Thoracic aorta (tissue), 2 donors: Measurements from ENCODE around the gene NCAN. TPM values are rescaled to one million over a fixed set of nuclear protein-coding genes. Genes with fewer than 3 reads are reported as not detected.

ENCODE experiments used
- ATAC-seq: fragments of 150-250 bp; one replicate; pipeline ENCODE4 v1.8.0; 2017; ENCODE audit warnings: low read depth; ENCODE audit not compliant: insufficient number of reproducible peaks, low FRiP score
- DNase-seq: peaks from one replicate; pipeline ENCODE4 v3.0.0-alpha.2; 2020; ENCODE audit warnings: low spot score
- H3K27ac ChIP-seq, 2 donors: fragments of 200-600 bp; sonication (generic); 1 replicate in 1 of 2; 2 replicates in 1 of 2; pipeline ENCODE4 v1.5.1; 2016; ENCODE audit warnings: mild to moderate bottlenecking in 2 of 2, moderate library complexity in 2 of 2
- H3K27me3 ChIP-seq: fragments of 200-600 bp; sonication (generic); replicated peaks from 2 replicates; pipeline ENCODE4 v1.6.0; 2016; ENCODE audit warnings: mild to moderate bottlenecking; ENCODE audit not compliant: insufficient read depth
- H3K36me3 ChIP-seq: fragments of 200-600 bp; sonication (generic); one replicate; pipeline ENCODE4 v1.5.1; 2016
- H3K4me1 ChIP-seq, 2 donors: fragments of 200-600 bp; sonication (generic); 1 replicate in 1 of 2; 2 replicates in 1 of 2; pipeline versions ENCODE4 v1.5.1 to v1.6.0; 2016; ENCODE audit warnings: low read depth in 2 of 2, mild to moderate bottlenecking in 1 of 2; ENCODE audit not compliant: control insufficient read depth in 1 of 2
- H3K4me3 ChIP-seq: fragments of 200-600 bp; sonication (generic); 2 replicates; pipeline ENCODE4 v1.5.1; 2016; ENCODE audit warnings: mild to moderate bottlenecking
- H3K9me3 ChIP-seq: fragments of 200-600 bp; sonication (generic); 2 replicates; pipeline ENCODE4 v1.5.1; 2016
- total RNA-seq, 2 donors: library from RNA; depleted of rRNA; stranded (reverse); fragments of >200 nt; gene quantifications; one replicate each; pipeline versions ENCODE4 v1.1.0 to v1.2.3, GENCODE V29; 2016
- TF ChIP-seq, protein P1 (sequence below): fragments of 200-600 bp; sonication (generic); IDR thresholded peaks from one replicate; pipeline ENCODE4 v1.5.1; 2019; ENCODE audit warnings: antibody characterized with exemption

The NCAN gene
- total RNA-seq, result not detected

- ATAC-seq, result no peak
- H3K9me3 ChIP-seq, result no peaks in the 10 kb centered on the region
- no peak for DNase-seq
- TF ChIP-seq, protein P1, sequence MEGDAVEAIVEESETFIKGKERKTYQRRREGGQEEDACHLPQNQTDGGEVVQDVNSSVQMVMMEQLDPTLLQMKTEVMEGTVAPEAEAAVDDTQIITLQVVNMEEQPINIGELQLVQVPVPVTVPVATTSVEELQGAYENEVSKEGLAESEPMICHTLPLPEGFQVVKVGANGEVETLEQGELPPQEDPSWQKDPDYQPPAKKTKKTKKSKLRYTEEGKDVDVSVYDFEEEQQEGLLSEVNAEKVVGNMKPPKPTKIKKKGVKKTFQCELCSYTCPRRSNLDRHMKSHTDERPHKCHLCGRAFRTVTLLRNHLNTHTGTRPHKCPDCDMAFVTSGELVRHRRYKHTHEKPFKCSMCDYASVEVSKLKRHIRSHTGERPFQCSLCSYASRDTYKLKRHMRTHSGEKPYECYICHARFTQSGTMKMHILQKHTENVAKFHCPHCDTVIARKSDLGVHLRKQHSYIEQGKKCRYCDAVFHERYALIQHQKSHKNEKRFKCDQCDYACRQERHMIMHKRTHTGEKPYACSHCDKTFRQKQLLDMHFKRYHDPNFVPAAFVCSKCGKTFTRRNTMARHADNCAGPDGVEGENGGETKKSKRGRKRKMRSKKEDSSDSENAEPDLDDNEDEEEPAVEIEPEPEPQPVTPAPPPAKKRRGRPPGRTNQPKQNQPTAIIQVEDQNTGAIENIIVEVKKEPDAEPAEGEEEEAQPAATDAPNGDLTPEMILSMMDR, result no peak
- H3K4me3 ChIP-seq, result no peak within 1 kb of the TSS
- H3K36me3 ChIP-seq, result no peaks in the 10 kb centered on the region
- no peaks in the 10 kb centered on the region for H3K4me1 ChIP-seq
- H3K27ac ChIP-seq, result no peak within 1 kb of the TSS
- H3K27me3 ChIP-seq, result peaks cover 5% of the 10 kb centered on the region
These were observed at the start of gene NCAN for GRCh38 chr19:19211499-19212420. Gene NCAN, plus strand, starts transcription at chr19:19211958. Its CDS starts 4,996 bp downstream, at chr19:19216954.

GRCh38 chr19:19162495-19162894, 49.3 kb upstream of the NCAN start:
- ATAC-seq, result no peak
- TF ChIP-seq, protein P1, result no peak

GRCh38 chr19:19165396-19165795, 46.4 kb upstream of the NCAN start:
- no peaks in the 10 kb centered on the region for H3K27me3 ChIP-seq
- DNase-seq, result no peak
- H3K27ac ChIP-seq, result no peak overlapping the region
- no peak for ATAC-seq
- H3K4me3 ChIP-seq, result no peak overlapping the region
- peaks cover 5% of the 10 kb centered on the region in 2 donors for H3K4me1 ChIP-seq
- TF ChIP-seq, protein P1, result no peak
- no peaks in the 10 kb centered on the region for H3K9me3 ChIP-seq
- H3K36me3 ChIP-seq, result no peaks in the 10 kb centered on the region

More at GRCh38 chr19:19162495-19162894, 49.3 kb upstream of the NCAN start:
- no peaks in the 10 kb centered on the region for H3K27me3 ChIP-seq
- no peaks in the 10 kb centered on the region for H3K4me1 ChIP-seq
- H3K27ac ChIP-seq, result no peak overlapping the region
- H3K4me3 ChIP-seq, result no peak overlapping the region
- H3K9me3 ChIP-seq, result no peaks in the 10 kb centered on the region
- DNase-seq, result no peak
- no peaks in the 10 kb centered on the region for H3K36me3 ChIP-seq

- TF ChIP-seq, protein P1, result no peak
- DNase-seq (no peak), ATAC-seq (no peak)
- Histone ChIP-seq H3K4me1 (peaks cover 6 to 9% of the 10 kb centered on the region in 2 donors), H3K27me3 (no peaks in the 10 kb centered on the region), H3K27ac (no peak overlapping the region), H3K9me3 (no peaks in the 10 kb centered on the region), H3K4me3 (no peak overlapping the region), H3K36me3 (no peaks in the 10 kb centered on the region)
These were observed 44.1 kb upstream of the NCAN start for GRCh38 chr19:19167612-19168011.

- Histone ChIP-seq H3K36me3 (no peaks in the 10 kb centered on the region), H3K9me3 (no peaks in the 10 kb centered on the region), H3K27ac (no peak overlapping the region), H3K27me3 (no peaks in the 10 kb centered on the region), H3K4me1 (peaks cover 6 to 9% of the 10 kb centered on the region in 2 donors), H3K4me3 (no peak overlapping the region)
- TF ChIP-seq, protein P1, result no peak
- ATAC-seq (no peak), DNase-seq (no peak)
These were observed 42.3 kb upstream of the NCAN start for GRCh38 chr19:19169236-19170052.
